ENCODE results near the gene B4GALNT3. TPM values are rescaled to one million over a fixed set of nuclear protein-coding genes. Genes with fewer than 3 reads are reported as not detected.

The B4GALNT3 gene
- total and polyA plus RNA-seq, 2 experiments from 2014 or later, result 4.4 to 13.9 TPM

DNA sequence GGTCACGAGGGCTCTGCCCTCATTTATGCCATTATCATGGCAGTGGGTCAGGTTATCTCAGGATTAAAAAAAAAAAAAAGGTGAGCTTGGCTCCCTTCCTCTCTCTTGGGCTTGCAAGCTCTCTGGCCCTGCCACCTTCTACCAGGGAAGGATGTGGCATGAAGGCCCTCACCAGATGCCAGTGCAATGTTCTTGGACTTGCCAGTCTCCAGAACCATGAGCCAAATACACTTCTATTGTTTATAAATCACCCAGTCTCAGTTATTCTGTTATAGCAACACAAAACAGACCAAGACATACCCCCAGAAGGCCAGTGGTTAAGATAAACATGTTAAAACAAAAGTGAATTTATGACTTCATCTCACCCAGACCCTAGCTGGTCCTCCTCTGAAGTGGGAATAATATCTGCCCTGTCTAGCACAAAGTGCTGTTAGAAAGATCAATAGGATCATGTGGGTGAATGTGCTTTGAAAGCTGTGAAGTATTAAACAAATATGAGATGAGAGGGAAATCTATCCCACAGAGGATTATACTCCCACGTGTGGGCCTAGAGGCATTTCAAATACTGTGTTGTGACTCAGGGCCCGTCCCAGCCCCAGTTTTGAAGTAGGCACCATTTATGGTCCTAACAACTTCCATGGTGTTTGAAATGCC lies 114.9 kb downstream of the B4GALNT3 start:
- H3K4me1 ChIP-seq (ENCODE audit: insufficient read depth), result peaks cover 44% of the 10 kb centered on the region
- no peaks in the 10 kb centered on the region for H3K9me3 ChIP-seq (ENCODE audit: low read depth)
- no peak overlapping the region for H3K4me2 ChIP-seq
- H3K27ac ChIP-seq, result peak overlapping the region; percentile 75
- no peaks in the 10 kb centered on the region for H4K20me1 ChIP-seq (ENCODE audit: insufficient read depth, poor library complexity, severe bottlenecking)
- no peaks in the 10 kb centered on the region for H3K79me2 ChIP-seq
- TF ChIP-seq CTCF (IDR thresholded peaks at IDR 0.05; ENCODE audit: poor library complexity), result no peak
- no peak for TF ChIP-seq EZH2phosphoT487 (IDR thresholded peaks at IDR 0.05; ENCODE audit: low read depth, severe bottlenecking, unreplicated experiment)
- no peak for TF ChIP-seq EZH2 (IDR thresholded peaks at IDR 0.05; ENCODE audit: borderline replicate concordance)
- DNase-seq (ENCODE audit: low spot score), result no peak
- H3K9me2 ChIP-seq (replicated peaks; ENCODE audit: insufficient read depth), result no peaks in the 10 kb centered on the region
- H2AFZ ChIP-seq, result no peak overlapping the region
- H3K4me3 ChIP-seq, result no peak overlapping the region
- WGBS (ENCODE audit: low lambda C conversion rate, missing lambda C conversion rate), result 65% methylated on average over 3 of the region's 3 CpGs
- no peaks in the 10 kb centered on the region for H3K27me3 ChIP-seq
- no peaks in the 10 kb centered on the region for H3K36me3 ChIP-seq (replicated peaks; ENCODE audit: insufficient read depth, low read depth)

GRCh38 chr12:575129-575502 lies 115.4 kb downstream of the B4GALNT3 start:
- no peak for DNase-seq (ENCODE audit: low spot score)
- Histone ChIP-seq H3K9me2 (replicated peaks; ENCODE audit: insufficient read depth) (no peaks in the 10 kb centered on the region), H3K27ac (peak overlapping the region; percentile 75), H3K4me3 (no peak overlapping the region), H3K79me2 (no peaks in the 10 kb centered on the region), H3K4me1 (ENCODE audit: insufficient read depth) (peaks cover 46% of the 10 kb centered on the region), H3K27me3 (no peaks in the 10 kb centered on the region), H3K9me3 (ENCODE audit: low read depth) (no peaks in the 10 kb centered on the region), H4K20me1 (ENCODE audit: insufficient read depth, poor library complexity, severe bottlenecking) (no peaks in the 10 kb centered on the region), H3K36me3 (replicated peaks; ENCODE audit: insufficient read depth, low read depth) (no peaks in the 10 kb centered on the region), H3K4me2 (no peak overlapping the region), H2AFZ (no peak overlapping the region)
- TF ChIP-seq CTCF (IDR thresholded peaks at IDR 0.05; ENCODE audit: poor library complexity) (no peak), EZH2phosphoT487 (IDR thresholded peaks at IDR 0.05; ENCODE audit: low read depth, severe bottlenecking, unreplicated experiment) (no peak), EZH2 (IDR thresholded peaks at IDR 0.05; ENCODE audit: borderline replicate concordance) (no peak)
- 97% methylated on average over 7 of the region's 7 CpGs for WGBS (ENCODE audit: low lambda C conversion rate, missing lambda C conversion rate)

GRCh38 chr12:575948-576614 lies 116.3 kb downstream of the B4GALNT3 start:
- Histone ChIP-seq H3K4me2 (peak overlapping the region; percentile 62), H3K4me1 (ENCODE audit: insufficient read depth) (peaks cover 43% of the 10 kb centered on the region), H3K27me3 (no peaks in the 10 kb centered on the region), H3K9me3 (ENCODE audit: low read depth) (no peaks in the 10 kb centered on the region), H4K20me1 (ENCODE audit: insufficient read depth, poor library complexity, severe bottlenecking) (no peaks in the 10 kb centered on the region), H3K36me3 (replicated peaks; ENCODE audit: insufficient read depth, low read depth) (no peaks in the 10 kb centered on the region), H3K79me2 (no peaks in the 10 kb centered on the region), H3K4me3 (no peak overlapping the region), H3K27ac (peak overlapping the region; percentile 75), H3K9me2 (replicated peaks; ENCODE audit: insufficient read depth) (no peaks in the 10 kb centered on the region), H2AFZ (peak overlapping the region; percentile 72)
- whole genome bisulfite sequencing (ENCODE audit: low lambda C conversion rate, missing lambda C conversion rate), result 20% methylated on average over 37 of the region's 39 CpGs
- DNase-seq (ENCODE audit: low spot score), result peak; percentile 86
- TF ChIP-seq EZH2phosphoT487 (IDR thresholded peaks at IDR 0.05; ENCODE audit: low read depth, severe bottlenecking, unreplicated experiment) (no peak), CTCF (IDR thresholded peaks at IDR 0.05; ENCODE audit: poor library complexity) (peak; percentile 98)

Data from hepatocyte (in vitro differentiated cells).